Measurements from ENCODE around the gene COL18A1. TPM values are rescaled to one million over a fixed set of nuclear protein-coding genes. Genes with fewer than 3 reads are reported as not detected.

COL18A1 gene
- total RNA-seq, 1 experiment from 2014 or later: 77.0 TPM

- H3K36me3 ChIP-seq (ENCODE audit: low read depth, low read length): peaks cover 10% of the 10 kb centered on the region; the same call in 1 of the 2 replicates
- DNase-seq (peak; percentile 21), ATAC-seq (no peak)
- no peaks in the 10 kb centered on the region for H4K20me1 ChIP-seq (ENCODE audit: low read length)
- H3K9me3 ChIP-seq (ENCODE audit: low read length): 0 out of 2 replicates have a peak, but pooled peaks cover 5% of the 10 kb centered on the region
- H3K4me1 ChIP-seq (ENCODE audit: insufficient read depth, low read length): peaks cover 6% of the 10 kb centered on the region; the same call in 1 of the 2 replicates
- H3K79me2 ChIP-seq (ENCODE audit: low read length): peaks cover 13% of the 10 kb centered on the region; the same call in 1 of the 2 replicates
- H3K27ac ChIP-seq (ENCODE audit: low read length): no peak overlapping the region
- CTCF ChIA-PET: no interaction called here
- no peaks in the 10 kb centered on the region for H3K9me2 ChIP-seq (replicated peaks; ENCODE audit: low read length)
- no peaks in the 10 kb centered on the region for H3F3A ChIP-seq (ENCODE audit: low read length, unreplicated experiment)
- intact Hi-C loops (cut with micrococcal nuclease): no loop called here
- H3K27me3 ChIP-seq (ENCODE audit: low read length): no peaks in the 10 kb centered on the region
- TF ChIP-seq, protein P1, sequence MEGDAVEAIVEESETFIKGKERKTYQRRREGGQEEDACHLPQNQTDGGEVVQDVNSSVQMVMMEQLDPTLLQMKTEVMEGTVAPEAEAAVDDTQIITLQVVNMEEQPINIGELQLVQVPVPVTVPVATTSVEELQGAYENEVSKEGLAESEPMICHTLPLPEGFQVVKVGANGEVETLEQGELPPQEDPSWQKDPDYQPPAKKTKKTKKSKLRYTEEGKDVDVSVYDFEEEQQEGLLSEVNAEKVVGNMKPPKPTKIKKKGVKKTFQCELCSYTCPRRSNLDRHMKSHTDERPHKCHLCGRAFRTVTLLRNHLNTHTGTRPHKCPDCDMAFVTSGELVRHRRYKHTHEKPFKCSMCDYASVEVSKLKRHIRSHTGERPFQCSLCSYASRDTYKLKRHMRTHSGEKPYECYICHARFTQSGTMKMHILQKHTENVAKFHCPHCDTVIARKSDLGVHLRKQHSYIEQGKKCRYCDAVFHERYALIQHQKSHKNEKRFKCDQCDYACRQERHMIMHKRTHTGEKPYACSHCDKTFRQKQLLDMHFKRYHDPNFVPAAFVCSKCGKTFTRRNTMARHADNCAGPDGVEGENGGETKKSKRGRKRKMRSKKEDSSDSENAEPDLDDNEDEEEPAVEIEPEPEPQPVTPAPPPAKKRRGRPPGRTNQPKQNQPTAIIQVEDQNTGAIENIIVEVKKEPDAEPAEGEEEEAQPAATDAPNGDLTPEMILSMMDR (conservative IDR thresholded peaks at IDR 0.05; ENCODE audit: low read depth, low read length): peak; percentile 43; the same call in 1 of the 2 replicates
- TF ChIP-seq EZH2 (IDR thresholded peaks at IDR 0.05; ENCODE audit: low read length, unreplicated experiment): no peak
- no peak overlapping the region for H3K4me3 ChIP-seq (ENCODE audit: low read length)
- no TSS peak for BruUV-seq (replicated peaks)
- no peak overlapping the region for H3K9ac ChIP-seq (ENCODE audit: low read length)
- H3K4me2 ChIP-seq (ENCODE audit: low read length): no peak overlapping the region
- POLR2A ChIA-PET (ENCODE audit: unreplicated experiment): no interaction called here
- H2AFZ ChIP-seq (ENCODE audit: low read length): no peak overlapping the region
Observed at GRCh38 chr21:45443595-45444181, 38.7 kb downstream of the COL18A1 start.

GRCh38 chr21:45444385-45444784 lies 39.4 kb downstream of the COL18A1 start:
- Histone ChIP-seq H3K4me1 (ENCODE audit: insufficient read depth, low read length) (no peaks in the 10 kb centered on the region), H2AFZ (ENCODE audit: low read length) (no peak overlapping the region), H3K9me2 (replicated peaks; ENCODE audit: low read length) (no peaks in the 10 kb centered on the region), H4K20me1 (ENCODE audit: low read length) (no peaks in the 10 kb centered on the region), H3K4me2 (ENCODE audit: low read length) (no peak overlapping the region), H3K36me3 (ENCODE audit: low read depth, low read length) (peaks cover 10% of the 10 kb centered on the region; the same call in 1 of the 2 replicates), H3K4me3 (ENCODE audit: low read length) (no peak overlapping the region), H3K27ac (ENCODE audit: low read length) (no peak overlapping the region), H3K9me3 (ENCODE audit: low read length) (0 out of 2 replicates have a peak, but pooled peaks cover 5% of the 10 kb centered on the region), H3K27me3 (ENCODE audit: low read length) (no peaks in the 10 kb centered on the region), H3F3A (ENCODE audit: low read length, unreplicated experiment) (no peaks in the 10 kb centered on the region), H3K79me2 (ENCODE audit: low read length) (peaks cover 13% of the 10 kb centered on the region; the same call in 1 of the 2 replicates), H3K9ac (ENCODE audit: low read length) (no peak overlapping the region)
- no peak for DNase-seq
- ATAC-seq: no peak
- ChIA-PET POLR2A (ENCODE audit: unreplicated experiment) (no interaction called here), CTCF (no interaction called here)
- intact Hi-C loops (cut with micrococcal nuclease): no loop called here
- TF ChIP-seq EZH2phosphoT487 (IDR thresholded peaks at IDR 0.05; ENCODE audit: borderline replicate concordance, low read length) (no peak), EZH2 (IDR thresholded peaks at IDR 0.05; ENCODE audit: low read length, unreplicated experiment) (no peak)
- TF ChIP-seq, protein P1 (conservative IDR thresholded peaks at IDR 0.05; ENCODE audit: low read depth, low read length): no peak
- no TSS peak for BruUV-seq (replicated peaks)

- intact Hi-C loops (cut with micrococcal nuclease): no loop called here
- Histone ChIP-seq H3K4me1 (ENCODE audit: insufficient read depth, low read length) (no peaks in the 10 kb centered on the region), H3K9me2 (replicated peaks; ENCODE audit: low read length) (no peaks in the 10 kb centered on the region), H3K9me3 (ENCODE audit: low read length) (0 out of 2 replicates have a peak, but pooled peaks cover 5% of the 10 kb centered on the region), H2AFZ (ENCODE audit: low read length) (no peak overlapping the region), H3K79me2 (ENCODE audit: low read length) (0 out of 2 replicates have a peak, but pooled peaks cover 6% of the 10 kb centered on the region), H4K20me1 (ENCODE audit: low read length) (no peaks in the 10 kb centered on the region), H3K27me3 (ENCODE audit: low read length) (no peaks in the 10 kb centered on the region), H3K4me2 (ENCODE audit: low read length) (no peak overlapping the region), H3K4me3 (ENCODE audit: low read length) (no peak overlapping the region), H3K36me3 (ENCODE audit: low read depth, low read length) (peaks cover 10% of the 10 kb centered on the region; the same call in 1 of the 2 replicates), H3K27ac (ENCODE audit: low read length) (no peak overlapping the region), H3K9ac (ENCODE audit: low read length) (no peak overlapping the region), H3F3A (ENCODE audit: low read length, unreplicated experiment) (no peaks in the 10 kb centered on the region)
- ATAC-seq (no peak), DNase-seq (no peak)
- CTCF ChIA-PET: no interaction called here
- no TSS peak for BruUV-seq (replicated peaks)
- POLR2A ChIA-PET (ENCODE audit: unreplicated experiment): no interaction called here
- TF ChIP-seq EZH2 (IDR thresholded peaks at IDR 0.05; ENCODE audit: low read length, unreplicated experiment) (no peak), EZH2phosphoT487 (IDR thresholded peaks at IDR 0.05; ENCODE audit: borderline replicate concordance, low read length) (no peak)
- TF ChIP-seq, protein P1 (conservative IDR thresholded peaks at IDR 0.05; ENCODE audit: low read depth, low read length): no peak
Observed at GRCh38 chr21:45445369-45445768, 40.4 kb downstream of the COL18A1 start.
